Adrenal gland (tissue), 12 donors: ENCODE results near the gene TRIOBP. TPM values are rescaled to one million over a fixed set of nuclear protein-coding genes. Genes with fewer than 3 reads are reported as not detected.
A peak's percentile ranks its signal among the peaks of the same experiment; 100 is the strongest.

Experiments
- DNase-seq, 7 donors: peaks; one replicate each; pipeline ENCODE4 v3.0.0-alpha.2; 2019 to 2020
- H3K27ac ChIP-seq, 5 donors: fragments of 200-600 bp; sonication (generic) in 4 of 5; 1 replicate in 3 of 5; 2 replicates in 2 of 5; pipeline versions ENCODE4 v1.5.1 to v1.8.0; 2016 to 2020; ENCODE audit warnings: mild to moderate bottlenecking in 1 of 5
- H3K27me3 ChIP-seq: fragments of 200-600 bp; 2 replicates; pipeline ENCODE4 v1.8.0; 2021
- H3K36me3 ChIP-seq, 2 donors: fragments of 200-600 bp; replicated peaks in 1 of 2; 1 replicate in 1 of 2; 2 replicates in 1 of 2; pipeline versions ENCODE4 v1.5.1 to v1.8.0; 2018 to 2022
- H3K4me1 ChIP-seq, 2 donors: fragments of 200-600 bp; replicated peaks in 1 of 2; 1 replicate in 1 of 2; 2 replicates in 1 of 2; pipeline versions ENCODE4 v1.5.1 to v1.8.0; 2018 to 2021
- H3K4me3 ChIP-seq, 4 donors: fragments of 200-600 bp; sonication (generic) in 3 of 4; one replicate each; pipeline ENCODE4 v1.5.1; 2016 to 2018
- H3K9me3 ChIP-seq, 3 donors: fragments of 200-600 bp; sonication (generic) in 1 of 3; replicated peaks in 1 of 3; 1 replicate in 2 of 3; 2 replicates in 1 of 3; pipeline versions ENCODE4 v1.5.1 to v1.8.0; 2016 to 2021
- CTCF ChIP-seq, 6 experiments: fragments of 450-650 bp in 4 of 6; fragments of 200-600 bp in 2 of 6; sonication (generic) in 1 of 6; IDR thresholded peaks; 1 replicate in 5 of 6; 2 replicates in 1 of 6; pipeline versions ENCODE4 v1.5.1 to v1.8.0; 2016 to 2021; ENCODE audit warnings: antibody characterized with exemption in 6 of 6, mild to moderate bottlenecking in 2 of 6, moderate library complexity in 1 of 6
- POLR2A ChIP-seq, 2 donors: fragments of 450-650 bp; IDR thresholded peaks; one replicate each; pipeline ENCODE4 v1.6.1; 2017; ENCODE audit warnings: antibody characterized with exemption in 2 of 2, mild to moderate bottlenecking in 2 of 2, moderate library complexity in 1 of 2
- WGBS, 4 donors: extraction: QIAGEN DNeasy Blood & Tissue Kit in 2 of 4; methylation state at CpG; one replicate each; pipeline versions ENCODE4 v1.1.5 to v1.1.7; 2013 to 2017; 5-methylcytosine and 5-hydroxymethylcytosine counted together
- intact Hi-C, 2 donors: fragments of 100-400 bp; cut with DNase I; formaldehyde crosslinking; loops; one replicate each; pipeline versions ENCODE4 v1.14.1 to v1.15.0; 2022 to 2023
- polyA plus RNA-seq, 3 donors: library from polyadenylated mRNA; stranded (reverse); fragments of 200-250 nt in 2 of 3; fragments of 350-450 nt in 1 of 3; fragmentation: Illumina TruSeq in 1 of 3; extraction: RNeasy Lipid Tissue Mini Kit (QIAGEN cat#74804) in 1 of 3; gene quantifications; one replicate each; pipeline ENCODE4 v1.2.3, GENCODE V29; 2013 to 2014
- total RNA-seq, 9 donors: library from RNA; depleted of rRNA in 4 of 9; stranded (reverse); fragments of >200 nt in 4 of 9; fragments of 120-200 nt in 1 of 9; fragmentation: NEBNext Ultra II Directional in 1 of 9; extraction: Animal tissue kit (Norgen Biotek cat#: 25700) in 1 of 9; gene quantifications; one replicate each; pipeline versions ENCODE4 v1.1.0 to v1.2.4, GENCODE V29; 2013 to 2023
- donor health status: healthy with polysubstance abuse.
- donor health status: Bipolar disorder and iron deficiency.
- donor health status: DM: yes; HTN: yes; CAD: no.
- donor health status: DM: no; HTN: no; CAD: no.
- donor health status: DM: no; HTN: no; CAD: no.
- donor health status: DM: yes; HTN: yes; CAD: no.

Gene TRIOBP
- total and polyA plus RNA-seq, 12 donors: 24.6 to 146 (median 90.3) TPM

DNA sequence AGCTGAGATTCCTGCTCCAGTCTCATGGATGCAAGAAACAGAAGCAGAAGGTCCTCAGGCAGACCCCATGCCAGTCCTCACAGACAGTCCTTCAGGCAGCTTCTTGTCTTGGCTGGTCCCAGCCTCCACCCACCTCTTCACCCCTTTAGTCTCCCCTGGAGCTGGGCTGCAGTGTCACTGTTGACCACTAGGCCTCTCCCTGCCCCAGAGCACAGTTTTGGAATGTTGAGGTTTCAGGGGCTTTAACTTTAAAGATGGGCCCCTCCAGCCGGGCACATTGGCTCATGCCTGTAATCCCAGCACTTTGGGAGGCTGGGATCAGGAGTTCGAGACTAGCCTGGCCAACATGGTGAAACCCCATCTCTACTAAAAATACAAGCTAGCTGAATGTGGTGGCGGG is 71.4 kb downstream of the TRIOBP start:
- 90 to 99% (median 96%) methylated on average over 2 to 3 of the region's 3 CpGs for WGBS, 4 donors

DNA sequence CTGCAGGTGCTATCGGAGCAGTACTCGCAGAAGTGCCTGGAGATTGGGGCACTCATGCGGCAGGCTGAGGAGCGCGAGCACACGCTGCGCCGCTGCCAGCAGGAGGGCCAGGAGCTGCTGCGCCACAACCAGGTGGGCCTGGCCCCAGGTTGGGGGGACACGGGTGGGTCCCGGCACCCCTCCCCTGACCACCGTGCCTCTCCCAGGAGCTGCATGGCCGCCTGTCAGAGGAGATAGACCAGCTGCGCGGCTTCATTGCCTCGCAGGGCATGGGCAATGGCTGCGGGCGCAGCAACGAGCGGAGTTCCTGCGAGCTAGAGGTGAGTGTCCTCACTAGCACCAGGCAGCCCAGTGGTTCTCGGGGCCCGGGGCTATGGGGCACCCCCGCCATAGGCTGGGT is 72.2 kb downstream of the TRIOBP start:
- peaks cover 0 to 69% of the 10 kb centered on the region in 2 donors for H3K36me3 ChIP-seq
- no peaks in the 10 kb centered on the region for H3K27me3 ChIP-seq
- WGBS, 4 donors: 92 to 97% (median 95%) methylated on average over 10 to 24 of the region's 24 CpGs
- H3K27ac ChIP-seq: no peak overlapping the region
- intact Hi-C loops: no loop called here
- H3K4me1 ChIP-seq: peaks cover 6 to 10% of the 10 kb centered on the region in 2 donors
- H3K9me3 ChIP-seq: no peaks in the 10 kb centered on the region
- DNase-seq: no peak
- TF ChIP-seq CTCF (IDR thresholded peaks at IDR 0.05) (no peak), POLR2A (IDR thresholded peaks at IDR 0.05) (no peak)
- no peak overlapping the region for H3K4me3 ChIP-seq

More for the DNA sequence above, 71.4 kb downstream of the TRIOBP start:
- no peak overlapping the region for H3K4me3 ChIP-seq
- peaks cover 6 to 10% of the 10 kb centered on the region in 2 donors for H3K4me1 ChIP-seq
- H3K27me3 ChIP-seq: no peaks in the 10 kb centered on the region
- no peak for DNase-seq
- intact Hi-C loops: no loop called here
- TF ChIP-seq POLR2A (IDR thresholded peaks at IDR 0.05): no peak
- peak in 2 of 6 experiments; percentile 6 to 12 for TF ChIP-seq CTCF (IDR thresholded peaks at IDR 0.05)
- peaks cover 0 to 71% of the 10 kb centered on the region in 2 donors for H3K36me3 ChIP-seq
- no peak overlapping the region for H3K27ac ChIP-seq
- no peaks in the 10 kb centered on the region for H3K9me3 ChIP-seq

- no peak for DNase-seq
- no peak overlapping the region for H3K4me3 ChIP-seq
- TF ChIP-seq CTCF (IDR thresholded peaks at IDR 0.05): no peak
- no peak for TF ChIP-seq POLR2A (IDR thresholded peaks at IDR 0.05)
- H3K27me3 ChIP-seq: no peaks in the 10 kb centered on the region
- WGBS, 4 donors: 56 to 100% (median 59%) methylated on average over 1 to 4 of the region's 4 CpGs
- intact Hi-C loops: no loop called here
- H3K9me3 ChIP-seq: no peaks in the 10 kb centered on the region
- peaks cover 0 to 70% of the 10 kb centered on the region in 2 donors for H3K36me3 ChIP-seq
- H3K27ac ChIP-seq: no peak overlapping the region
- peaks cover 0 to 8% of the 10 kb centered on the region in 2 donors for H3K4me1 ChIP-seq
These were observed 74.2 kb downstream of the TRIOBP start for GRCh38 chr22:37771081-37771480.

- no peak overlapping the region for H3K4me3 ChIP-seq
- peaks cover 0 to 8% of the 10 kb centered on the region in 2 donors for H3K4me1 ChIP-seq
- WGBS, 4 donors: 87 to 92% (median 90%) methylated on average over 15 to 17 of the region's 17 CpGs
- no peaks in the 10 kb centered on the region for H3K27me3 ChIP-seq
- DNase-seq: peak in 1 of 7 donors; percentile 25
- H3K36me3 ChIP-seq: peaks cover 0 to 67% of the 10 kb centered on the region in 2 donors
- intact Hi-C loops: no loop called here
- TF ChIP-seq POLR2A (IDR thresholded peaks at IDR 0.05): no peak
- no peak for TF ChIP-seq CTCF (IDR thresholded peaks at IDR 0.05)
- no peaks in the 10 kb centered on the region for H3K9me3 ChIP-seq
- no peak overlapping the region for H3K27ac ChIP-seq
These were observed 75.0 kb downstream of the TRIOBP start for GRCh38 chr22:37771702-37772427.
